ENCODE measurements around the gene CPVL.

GRCh38 chr7:29014725-29015124 lies 131.6 kb downstream of the CPVL start:
- TF ChIP-seq POLR2AphosphoS5 (IDR thresholded peaks at IDR 0.05; ENCODE audit: low read depth, low read length) (no peak), POLR2A (IDR thresholded peaks at IDR 0.05; ENCODE audit: low read depth, low read length) (no peak)

Data from GM12892 (cell line).